Loucy (cell line): ENCODE measurements around the gene KRT34.
"Not testable (repeated sequence)": the region's sequence is repeated elsewhere in the genome, so short reads cannot be mapped to it uniquely, and the experiment has no call there.

Experiments
- H2AFZ ChIP-seq: fragments of 200-600 bp; sonication (generic); 2 replicates; pipeline ENCODE4 v1.6.0; 2016; ENCODE audit warnings: antibody characterized with exemption, mild to moderate bottlenecking, low read length, moderate library complexity
- H3F3A ChIP-seq: fragments of 200-600 bp; 2 replicates; pipeline ENCODE4 v1.6.0; 2016; ENCODE audit warnings: antibody characterized with exemption, low read depth, mild to moderate bottlenecking
- H3K27me3 ChIP-seq: fragments of 200-600 bp; sonication (generic); 2 replicates; pipeline ENCODE4 v1.6.1; 2014; ENCODE audit warnings: low read length, mild to moderate bottlenecking; ENCODE audit not compliant: insufficient read depth, poor library complexity, severe bottlenecking
- H3K36me3 ChIP-seq: fragments of 200-600 bp; sonication (generic); 2 replicates; pipeline ENCODE4 v1.6.1; 2016; ENCODE audit warnings: low read length; ENCODE audit not compliant: insufficient read depth
- H3K4me1 ChIP-seq: fragments of 200-600 bp; sonication (generic); 2 replicates; pipeline ENCODE4 v1.5.1; 2014; ENCODE audit warnings: low read length, mild to moderate bottlenecking; ENCODE audit not compliant: insufficient read depth, poor library complexity, severe bottlenecking
- H3K4me2 ChIP-seq: fragments of 200-600 bp; sonication (generic); 2 replicates; pipeline ENCODE4 v1.6.0; 2014; ENCODE audit warnings: antibody characterized with exemption, low read length, low read depth, mild to moderate bottlenecking; ENCODE audit not compliant: poor library complexity, severe bottlenecking
- H3K4me3 ChIP-seq: fragments of 200-600 bp; sonication (generic); 2 replicates; pipeline ENCODE4 v1.5.1; 2014; ENCODE audit warnings: low read length, mild to moderate bottlenecking, mixed read lengths; ENCODE audit not compliant: poor library complexity, severe bottlenecking
- H3K79me2 ChIP-seq: fragments of 200-600 bp; sonication (generic); 2 replicates; pipeline ENCODE4 v1.6.1; 2014; ENCODE audit warnings: low read length; ENCODE audit not compliant: insufficient read depth
- H3K9ac ChIP-seq: fragments of 200-600 bp; sonication (generic); 2 replicates; pipeline ENCODE4 v1.6.0; 2014; ENCODE audit warnings: mild to moderate bottlenecking, low read depth, low read length, moderate library complexity; ENCODE audit not compliant: poor library complexity, severe bottlenecking
- H3K9me2 ChIP-seq: fragments of 200-600 bp; sonication (generic); replicated peaks from 2 replicates; pipeline ENCODE4 v1.6.1; 2016; ENCODE audit warnings: low read depth, low read length, mixed read lengths
- H3K9me3 ChIP-seq: fragments of 200-600 bp; sonication (generic); 2 replicates; pipeline ENCODE4 v1.6.1; 2014; ENCODE audit warnings: mild to moderate bottlenecking, antibody characterized with exemption, low read length, low read depth; ENCODE audit not compliant: insufficient read depth
- H4K20me1 ChIP-seq: fragments of 200-600 bp; sonication (generic); 2 replicates; pipeline ENCODE4 v1.6.0; 2014; ENCODE audit warnings: antibody characterized with exemption, low read length, mild to moderate bottlenecking; ENCODE audit not compliant: insufficient read depth, poor library complexity, severe bottlenecking
- EZH2phosphoT487 ChIP-seq: fragments of 200-600 bp; IDR thresholded peaks from 2 replicates; pipeline ENCODE4 v1.6.1; 2018; ENCODE audit warnings: antibody characterized with exemption, mild to moderate bottlenecking, moderate library complexity, borderline replicate concordance
- TF ChIP-seq, protein P1 (sequence below): fragments of 200-600 bp; sonication (generic); conservative IDR thresholded peaks from 2 replicates; pipeline ENCODE4 v1.5.1; 2014; ENCODE audit warnings: mild to moderate bottlenecking, antibody characterized with exemption, low read length

Gene KRT34

DNA sequence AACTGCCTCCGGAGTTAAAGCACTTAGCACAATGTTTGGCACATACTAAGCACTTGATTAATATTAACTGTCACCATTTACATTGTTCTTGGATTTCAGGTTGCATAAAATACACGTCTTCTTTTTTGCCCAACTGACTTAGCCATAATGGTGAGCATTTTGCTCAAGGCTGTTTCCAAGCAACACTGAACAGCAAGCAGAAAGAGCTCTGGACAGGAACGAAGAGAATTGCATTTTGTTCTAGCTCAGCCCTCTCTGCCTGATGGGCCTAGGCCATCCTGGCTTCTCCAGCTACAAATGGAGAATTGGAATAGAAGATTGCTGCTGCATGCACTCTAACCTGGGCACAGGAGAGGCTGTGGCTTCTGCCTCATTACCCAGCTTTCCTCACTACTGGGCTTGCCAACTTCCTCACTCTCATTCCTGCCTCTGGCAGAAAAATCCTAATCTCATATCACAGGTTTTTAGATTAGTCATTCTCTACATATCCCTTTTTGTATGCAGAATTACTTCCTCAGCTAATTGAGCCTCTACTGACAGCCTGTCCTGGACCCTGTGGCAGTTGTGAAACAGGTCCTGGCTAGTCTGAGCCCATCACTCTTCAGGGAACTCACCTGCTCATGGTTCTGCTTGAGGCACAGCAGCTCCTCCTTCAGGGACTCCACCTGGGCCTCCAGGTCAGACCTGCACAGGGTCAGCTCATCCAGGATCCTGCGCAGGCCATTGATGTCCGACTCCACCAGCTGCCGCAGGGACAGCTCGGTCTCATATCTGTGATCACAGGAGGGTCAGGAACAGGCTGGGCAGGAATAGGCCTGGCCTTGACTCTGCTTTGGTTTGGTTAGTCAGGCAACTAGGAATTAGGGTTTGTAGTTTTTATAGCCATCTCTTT, 34.0 kb downstream of the KRT34 start:
- no peaks in the 10 kb centered on the region for H4K20me1 ChIP-seq
- H3F3A ChIP-seq: no peaks in the 10 kb centered on the region
- H3K4me1 ChIP-seq: no peaks in the 10 kb centered on the region
- H3K9me2 ChIP-seq: no peaks in the 10 kb centered on the region
- no peaks in the 10 kb centered on the region for H3K36me3 ChIP-seq
- no peaks in the 10 kb centered on the region for H3K27me3 ChIP-seq
- H3K4me2 ChIP-seq: no peak overlapping the region
- no peaks in the 10 kb centered on the region for H3K9me3 ChIP-seq
- no peak for TF ChIP-seq EZH2phosphoT487
- TF ChIP-seq, protein P1, sequence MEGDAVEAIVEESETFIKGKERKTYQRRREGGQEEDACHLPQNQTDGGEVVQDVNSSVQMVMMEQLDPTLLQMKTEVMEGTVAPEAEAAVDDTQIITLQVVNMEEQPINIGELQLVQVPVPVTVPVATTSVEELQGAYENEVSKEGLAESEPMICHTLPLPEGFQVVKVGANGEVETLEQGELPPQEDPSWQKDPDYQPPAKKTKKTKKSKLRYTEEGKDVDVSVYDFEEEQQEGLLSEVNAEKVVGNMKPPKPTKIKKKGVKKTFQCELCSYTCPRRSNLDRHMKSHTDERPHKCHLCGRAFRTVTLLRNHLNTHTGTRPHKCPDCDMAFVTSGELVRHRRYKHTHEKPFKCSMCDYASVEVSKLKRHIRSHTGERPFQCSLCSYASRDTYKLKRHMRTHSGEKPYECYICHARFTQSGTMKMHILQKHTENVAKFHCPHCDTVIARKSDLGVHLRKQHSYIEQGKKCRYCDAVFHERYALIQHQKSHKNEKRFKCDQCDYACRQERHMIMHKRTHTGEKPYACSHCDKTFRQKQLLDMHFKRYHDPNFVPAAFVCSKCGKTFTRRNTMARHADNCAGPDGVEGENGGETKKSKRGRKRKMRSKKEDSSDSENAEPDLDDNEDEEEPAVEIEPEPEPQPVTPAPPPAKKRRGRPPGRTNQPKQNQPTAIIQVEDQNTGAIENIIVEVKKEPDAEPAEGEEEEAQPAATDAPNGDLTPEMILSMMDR: no peak
- no peak overlapping the region for H2AFZ ChIP-seq
- H3K9ac ChIP-seq: no peak overlapping the region
- H3K4me3 ChIP-seq: no peak overlapping the region
- H3K79me2 ChIP-seq: no peaks in the 10 kb centered on the region

DNA sequence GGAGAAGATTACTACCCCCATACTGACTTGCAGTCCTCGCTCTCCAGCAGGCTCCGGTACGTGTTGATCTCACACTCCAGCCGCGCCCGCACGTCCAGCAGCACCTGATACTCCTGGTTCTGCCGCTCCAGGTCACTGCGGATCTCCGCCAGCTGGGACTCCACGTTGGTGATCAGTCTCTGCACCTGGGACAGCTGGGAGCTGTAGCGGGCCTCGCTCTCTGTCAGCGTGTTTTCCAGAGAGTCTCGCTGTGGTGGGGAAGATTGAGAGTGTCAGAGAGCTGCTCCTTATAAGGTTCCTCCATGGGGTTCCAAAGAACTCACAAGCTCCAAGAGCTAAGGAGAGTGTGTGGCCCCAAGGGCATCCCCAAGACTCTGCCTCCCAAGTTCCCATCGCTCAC, 35.7 kb downstream of the KRT34 start:
- H3K79me2 ChIP-seq, H3K4me1 ChIP-seq, H3K9me2 ChIP-seq, H3K27me3 ChIP-seq, H3K36me3 ChIP-seq, H3K4me2 ChIP-seq, H3K4me3 ChIP-seq, H3F3A ChIP-seq, H4K20me1 ChIP-seq, H2AFZ ChIP-seq, H3K9ac ChIP-seq, H3K9me3 ChIP-seq: not testable (repeated sequence)

DNA sequence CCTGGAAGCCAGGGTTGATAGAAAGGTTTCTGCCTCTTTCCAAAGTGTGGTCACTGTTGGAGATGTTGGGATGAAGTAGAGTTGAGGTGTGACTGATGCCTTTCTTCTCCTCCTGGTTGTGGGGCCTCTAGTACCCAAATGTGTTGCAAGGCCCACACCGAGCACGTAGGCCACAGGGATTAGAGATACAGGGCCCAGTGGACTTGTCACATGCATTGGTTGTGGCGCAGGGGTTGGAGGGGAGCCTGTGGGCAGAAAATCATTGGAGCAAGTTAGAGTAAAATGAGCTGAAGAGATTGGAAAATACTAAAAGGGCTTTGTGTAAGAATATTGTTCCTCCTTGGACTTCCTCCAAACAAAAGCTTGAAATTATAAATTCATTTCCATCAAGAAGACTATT, 36.1 kb downstream of the KRT34 start:
- no peaks in the 10 kb centered on the region for H3K36me3 ChIP-seq

More for the DNA sequence above, 36.1 kb downstream of the KRT34 start:
- H4K20me1 ChIP-seq: no peaks in the 10 kb centered on the region
- no peaks in the 10 kb centered on the region for H3K4me1 ChIP-seq
- H3K27me3 ChIP-seq: no peaks in the 10 kb centered on the region
- H3K79me2 ChIP-seq: no peaks in the 10 kb centered on the region
- H3K4me3 ChIP-seq: no peak overlapping the region
- H3F3A ChIP-seq: no peaks in the 10 kb centered on the region
- no peak for TF ChIP-seq EZH2phosphoT487
- TF ChIP-seq, protein P1: no peak
- H3K9me2 ChIP-seq: no peaks in the 10 kb centered on the region
- no peaks in the 10 kb centered on the region for H3K9me3 ChIP-seq
- H3K9ac ChIP-seq: no peak overlapping the region
- H3K4me2 ChIP-seq: no peak overlapping the region
- no peak overlapping the region for H2AFZ ChIP-seq
